ENCODE data around the gene SNAPC1.
"Not testable (repeated sequence)": the region's sequence is repeated elsewhere in the genome, so short reads cannot be mapped to it uniquely, and the experiment has no call there.

The SNAPC1 gene

GRCh38 chr14:61736751-61737150, 25.5 kb upstream of the SNAPC1 start:
- H3K4me3 ChIP-seq (ENCODE audit: low read depth, low read length): no peak overlapping the region
- POLR2A ChIA-PET: interaction anchor here (1.0 kb wide), 1 partner anchor 25 kb away, joined by 3 read pairs; the partner anchor contains the start of gene SNAPC1
- TF ChIP-seq CTCF (IDR thresholded peaks at IDR 0.05; ENCODE audit: insufficient read depth, low read length, missing control alignments): no peak
- CTCF ChIA-PET: no interaction called here
- DNase-seq (ENCODE audit: low read depth, low spot score): no peak

DNA sequence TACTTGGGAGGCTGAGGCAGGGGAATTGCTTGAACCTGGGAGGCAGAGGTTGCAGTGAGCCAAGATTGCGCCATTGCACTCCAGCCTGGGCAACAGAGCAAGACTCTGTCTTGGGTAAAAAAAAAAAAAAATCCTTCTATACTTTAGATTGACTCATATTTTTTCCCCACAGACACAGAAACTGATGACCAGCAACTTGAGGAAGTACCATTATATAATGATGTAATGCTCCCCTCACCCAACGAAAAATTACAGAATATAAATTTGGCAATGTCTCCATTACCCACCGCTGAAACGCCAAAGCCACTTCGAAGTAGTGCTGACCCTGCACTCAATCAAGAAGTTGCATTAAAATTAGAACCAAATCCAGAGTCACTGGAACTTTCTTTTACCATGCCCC, 24.3 kb upstream of the SNAPC1 start:
- CTCF ChIA-PET: interaction anchor here (1.3 kb wide), 1 partner anchor 26 kb away, joined by 3 read pairs; no protein-coding TSS in a partner anchor
- no peak for DNase-seq (ENCODE audit: low read depth, low spot score)
- POLR2A ChIA-PET: no interaction called here
- TF ChIP-seq CTCF (IDR thresholded peaks at IDR 0.05; ENCODE audit: insufficient read depth, low read length, missing control alignments): no peak
- H3K4me3 ChIP-seq (ENCODE audit: low read depth, low read length): no peak overlapping the region

DNA sequence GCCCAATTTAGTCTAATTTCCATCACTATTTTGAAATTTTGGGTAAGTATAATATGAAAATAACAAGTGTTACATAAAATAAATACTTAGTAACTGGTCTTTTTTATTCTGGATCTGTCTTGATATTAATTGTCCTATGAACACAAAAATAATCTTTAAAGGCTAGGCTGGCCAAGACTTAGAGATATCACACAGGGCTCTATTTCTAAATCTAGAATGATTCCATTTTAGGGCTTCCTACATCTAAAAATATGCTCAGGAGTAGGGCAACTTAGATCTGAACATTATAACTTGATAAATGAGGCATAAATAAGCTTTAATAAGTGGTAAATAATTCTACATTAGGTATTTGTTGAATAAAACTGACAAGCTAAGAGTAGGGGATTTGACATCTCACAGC, 23.1 kb upstream of the SNAPC1 start:
- ChIA-PET POLR2A (no interaction called here), CTCF (interaction anchor here (1.0 to 1.6 kb wide), 7 partner anchors 10 to 282 kb away, joined by 3 to 4 read pairs (median 3); no protein-coding TSS in a partner anchor)
- no peak for DNase-seq (ENCODE audit: low read depth, low spot score)
- no peak for TF ChIP-seq CTCF (IDR thresholded peaks at IDR 0.05; ENCODE audit: insufficient read depth, low read length, missing control alignments)
- H3K4me3 ChIP-seq (ENCODE audit: low read depth, low read length): no peak overlapping the region

GRCh38 chr14:61742371-61742770, 19.8 kb upstream of the SNAPC1 start:
- TF ChIP-seq CTCF (IDR thresholded peaks at IDR 0.05; ENCODE audit: insufficient read depth, low read length, missing control alignments): no peak
- ChIA-PET CTCF (interaction anchor here (1.0 to 1.9 kb wide), 4 partner anchors 22 to 281 kb away, joined by 3 to 7 read pairs (median 4); no protein-coding TSS in a partner anchor), POLR2A (no interaction called here)
- DNase-seq (ENCODE audit: low read depth, low spot score): no peak
- no peak overlapping the region for H3K4me3 ChIP-seq (ENCODE audit: low read depth, low read length)

GRCh38 chr14:61744238-61744637, 18.0 kb upstream of the SNAPC1 start:
- ChIA-PET POLR2A (no interaction called here), CTCF (interaction anchor here (0.9 to 1.7 kb wide), 7 partner anchors 9 to 282 kb away, joined by 3 to 5 read pairs (median 4); no protein-coding TSS in a partner anchor)
- no peak for TF ChIP-seq CTCF (IDR thresholded peaks at IDR 0.05; ENCODE audit: insufficient read depth, low read length, missing control alignments)
- no peak for DNase-seq (ENCODE audit: low read depth, low spot score)
- no peak overlapping the region for H3K4me3 ChIP-seq (ENCODE audit: low read depth, low read length)

GRCh38 chr14:61746346-61746745, 15.9 kb upstream of the SNAPC1 start:
- ChIA-PET POLR2A (interaction anchor here (1.2 kb wide), 2 partner anchors 12 to 16 kb away, joined by 3 to 4 read pairs; partner anchors contain the start of gene SNAPC1), CTCF (interaction anchor here (0.5 to 1.8 kb wide), 4 partner anchors 27 to 290 kb away, joined by 3 to 8 read pairs (median 4); no protein-coding TSS in a partner anchor)
- DNase-seq (ENCODE audit: low read depth, low spot score); H3K4me3 ChIP-seq (ENCODE audit: low read depth, low read length): not testable (repeated sequence)

DNA sequence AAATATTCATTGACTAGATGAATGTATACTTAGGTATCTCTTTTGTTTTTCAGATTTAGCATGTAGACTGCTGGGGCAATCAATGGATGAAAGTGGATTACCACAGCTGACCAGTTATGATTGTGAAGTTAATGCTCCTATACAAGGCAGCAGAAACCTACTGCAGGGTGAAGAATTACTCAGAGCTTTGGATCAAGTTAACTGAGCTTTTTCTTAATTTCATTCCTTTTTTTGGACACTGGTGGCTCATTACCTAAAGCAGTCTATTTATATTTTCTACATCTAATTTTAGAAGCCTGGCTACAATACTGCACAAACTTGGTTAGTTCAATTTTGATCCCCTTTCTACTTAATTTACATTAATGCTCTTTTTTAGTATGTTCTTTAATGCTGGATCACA, 15.3 kb upstream of the SNAPC1 start:
- no peak for DNase-seq (ENCODE audit: low read depth, low spot score)
- TF ChIP-seq CTCF (IDR thresholded peaks at IDR 0.05; ENCODE audit: insufficient read depth, low read length, missing control alignments): no peak
- CTCF ChIA-PET: interaction anchor here (1.7 to 1.8 kb wide), 2 partner anchors 28 to 291 kb away, joined by 3 to 8 read pairs; no protein-coding TSS in a partner anchor
- POLR2A ChIA-PET: interaction anchor here (1.2 kb wide), 2 partner anchors 12 to 15 kb away, joined by 3 to 4 read pairs; partner anchors contain the start of gene SNAPC1
- H3K4me3 ChIP-seq (ENCODE audit: low read depth, low read length): no peak overlapping the region

Measured in AG04449 (cell line).